ENCODE data around the gene ADIPOQ. TPM values are rescaled to one million over a fixed set of nuclear protein-coding genes. Genes with fewer than 3 reads are reported as not detected.
A peak's percentile ranks its signal among the peaks of the same experiment; 100 is the strongest.

The ADIPOQ gene
- total and polyA plus RNA-seq, 8 donors = 0.03 to 0.10 (median 0.06) TPM; not detected in 4

- H3K27me3 ChIP-seq = peaks cover 0 to 19% of the 10 kb centered on the region in 2 donors
- TF ChIP-seq, protein P1, sequence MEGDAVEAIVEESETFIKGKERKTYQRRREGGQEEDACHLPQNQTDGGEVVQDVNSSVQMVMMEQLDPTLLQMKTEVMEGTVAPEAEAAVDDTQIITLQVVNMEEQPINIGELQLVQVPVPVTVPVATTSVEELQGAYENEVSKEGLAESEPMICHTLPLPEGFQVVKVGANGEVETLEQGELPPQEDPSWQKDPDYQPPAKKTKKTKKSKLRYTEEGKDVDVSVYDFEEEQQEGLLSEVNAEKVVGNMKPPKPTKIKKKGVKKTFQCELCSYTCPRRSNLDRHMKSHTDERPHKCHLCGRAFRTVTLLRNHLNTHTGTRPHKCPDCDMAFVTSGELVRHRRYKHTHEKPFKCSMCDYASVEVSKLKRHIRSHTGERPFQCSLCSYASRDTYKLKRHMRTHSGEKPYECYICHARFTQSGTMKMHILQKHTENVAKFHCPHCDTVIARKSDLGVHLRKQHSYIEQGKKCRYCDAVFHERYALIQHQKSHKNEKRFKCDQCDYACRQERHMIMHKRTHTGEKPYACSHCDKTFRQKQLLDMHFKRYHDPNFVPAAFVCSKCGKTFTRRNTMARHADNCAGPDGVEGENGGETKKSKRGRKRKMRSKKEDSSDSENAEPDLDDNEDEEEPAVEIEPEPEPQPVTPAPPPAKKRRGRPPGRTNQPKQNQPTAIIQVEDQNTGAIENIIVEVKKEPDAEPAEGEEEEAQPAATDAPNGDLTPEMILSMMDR (IDR thresholded peaks at IDR 0.05) = no peak
- intact Hi-C loops (cut with DNase I) = no loop called here
- no peak overlapping the region for H3K27ac ChIP-seq
- H3K4me1 ChIP-seq = no peaks in the 10 kb centered on the region
- no peaks in the 10 kb centered on the region for H3K9me3 ChIP-seq
- peak in 1 of 4 donors; percentile 57 for DNase-seq
- no peak overlapping the region for H3K4me3 ChIP-seq
- peak; percentile 67 for ATAC-seq
- no peaks in the 10 kb centered on the region for H3K36me3 ChIP-seq
Measured at GRCh38 chr3:186841620-186842019, 890 bp upstream of the ADIPOQ start.

- ATAC-seq (peak; percentile 60), DNase-seq (no peak)
- Histone ChIP-seq H3K9me3 (no peaks in the 10 kb centered on the region), H3K4me1 (no peaks in the 10 kb centered on the region), H3K4me3 (no peak overlapping the region), H3K36me3 (no peaks in the 10 kb centered on the region), H3K27me3 (peaks cover 0 to 23% of the 10 kb centered on the region in 2 donors), H3K27ac (no peak overlapping the region)
- intact Hi-C loops (cut with DNase I) = no loop called here
- TF ChIP-seq, protein P1 (IDR thresholded peaks at IDR 0.05) = no peak
Measured at GRCh38 chr3:186843039-186843432, 526 bp downstream of the ADIPOQ start.

DNA sequence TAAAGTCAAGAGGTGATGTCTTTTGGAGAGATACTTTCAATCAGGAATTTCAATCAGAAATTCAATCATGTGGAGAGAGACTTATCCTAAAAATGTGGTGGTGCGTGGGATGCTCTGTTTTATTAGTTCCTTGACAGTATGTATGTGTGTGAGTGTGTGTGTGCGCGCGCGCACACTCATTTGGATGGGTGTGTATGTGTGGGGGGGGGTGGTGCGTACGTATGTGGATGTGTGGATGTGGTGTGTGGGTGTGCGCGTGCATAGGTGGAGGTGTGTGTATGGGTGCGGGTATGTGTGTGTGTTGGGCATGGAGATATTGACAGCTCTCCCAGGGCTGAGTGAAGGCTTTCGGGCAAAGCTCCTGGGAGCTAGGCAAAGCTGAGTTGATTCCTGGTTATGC is 2.4 kb downstream of the ADIPOQ start:
- no peak for ATAC-seq
- H3K4me1 ChIP-seq = no peaks in the 10 kb centered on the region
- no peak overlapping the region for H3K27ac ChIP-seq
- no peak overlapping the region for H3K4me3 ChIP-seq
- DNase-seq = no peak
- peaks cover 0 to 23% of the 10 kb centered on the region in 2 donors for H3K27me3 ChIP-seq
- H3K36me3 ChIP-seq = no peaks in the 10 kb centered on the region
- TF ChIP-seq, protein P1 (IDR thresholded peaks at IDR 0.05) = no peak
- H3K9me3 ChIP-seq = no peaks in the 10 kb centered on the region
- intact Hi-C loops (cut with DNase I) = loop anchor here in 1 of 2 donors (5.0 kb wide), 1 partner anchor 317 kb away; no protein-coding TSS in a partner anchor

DNA sequence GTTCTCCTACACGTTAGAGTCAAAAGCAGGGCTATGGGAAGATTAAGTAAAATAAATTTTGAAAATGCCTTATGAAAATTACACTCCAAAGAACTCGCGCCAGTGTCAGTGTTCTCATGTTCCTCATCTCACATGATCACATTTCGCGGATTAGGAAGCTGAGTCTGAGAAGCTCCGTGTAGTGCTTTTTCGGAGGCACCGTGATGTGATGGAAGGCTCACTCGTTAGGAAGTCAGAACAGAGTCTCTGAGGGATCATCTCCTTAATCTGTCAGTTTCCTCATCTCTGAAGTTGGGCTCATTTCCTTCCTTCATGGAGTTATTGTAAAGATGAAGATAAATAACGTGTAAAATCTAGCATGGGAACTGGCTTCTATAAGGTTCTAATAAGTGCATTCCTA is 3.2 kb downstream of the ADIPOQ start:
- DNase-seq (no peak), ATAC-seq (no peak)
- H3K9me3 ChIP-seq = no peaks in the 10 kb centered on the region
- no peaks in the 10 kb centered on the region for H3K4me1 ChIP-seq
- no peaks in the 10 kb centered on the region for H3K36me3 ChIP-seq
- peaks cover 0 to 23% of the 10 kb centered on the region in 2 donors for H3K27me3 ChIP-seq
- H3K27ac ChIP-seq = no peak overlapping the region
- intact Hi-C loops (cut with DNase I) = loop anchor here in 1 of 2 donors (5.0 kb wide), 1 partner anchor 317 kb away; no protein-coding TSS in a partner anchor
- TF ChIP-seq, protein P1 (IDR thresholded peaks at IDR 0.05) = no peak
- no peak overlapping the region for H3K4me3 ChIP-seq

- Histone ChIP-seq H3K27ac (no peak overlapping the region), H3K9me3 (no peaks in the 10 kb centered on the region), H3K4me1 (no peaks in the 10 kb centered on the region), H3K36me3 (no peaks in the 10 kb centered on the region), H3K27me3 (peaks cover 0 to 23% of the 10 kb centered on the region in 2 donors), H3K4me3 (no peak overlapping the region)
- intact Hi-C loops (cut with DNase I) = loop anchor here in 1 of 2 donors (5.0 kb wide), 1 partner anchor 315 kb away; no protein-coding TSS in a partner anchor
- TF ChIP-seq, protein P1 (IDR thresholded peaks at IDR 0.05) = no peak
- DNase-seq = no peak
- ATAC-seq = no peak
Measured at GRCh38 chr3:186847437-186847836, 4.9 kb downstream of the ADIPOQ start.
